Activated gamma-delta T cell (primary cell): ENCODE data around the gene SH2D4B.
"Not testable (repeated sequence)": the region's sequence is repeated elsewhere in the genome, so short reads cannot be mapped to it uniquely, and the experiment has no call there.

Experiments
- DNase-seq: peaks from one replicate; lab custom pipeline; 2025; lab: John Stamatoyannopoulos, UW

The SH2D4B gene

GRCh38 chr10:80543319-80543672, 5.6 kb downstream of the SH2D4B start:
- DNase-seq, result not testable (repeated sequence)

GRCh38 chr10:80544316-80544953, 6.7 kb downstream of the SH2D4B start:
- DNase-seq, result no peak

GRCh38 chr10:80545258-80545881, 7.7 kb downstream of the SH2D4B start:
- no peak for DNase-seq

GRCh38 chr10:80552151-80552646, 14.5 kb downstream of the SH2D4B start:
- DNase-seq, result no peak

- DNase-seq, result no peak
These were observed 15.7 kb downstream of the SH2D4B start for GRCh38 chr10:80553436-80553835.

GRCh38 chr10:80554050-80554449, 16.3 kb downstream of the SH2D4B start:
- no peak for DNase-seq

GRCh38 chr10:80555415-80555814, 17.7 kb downstream of the SH2D4B start:
- DNase-seq, result no peak

GRCh38 chr10:80561950-80562349, 24.2 kb downstream of the SH2D4B start:
- no peak for DNase-seq

- no peak for DNase-seq
These were observed 29.6 kb downstream of the SH2D4B start for GRCh38 chr10:80567292-80567691.

- no peak for DNase-seq
These were observed 31.6 kb downstream of the SH2D4B start for GRCh38 chr10:80569131-80569895.

GRCh38 chr10:80571352-80571751, 33.6 kb downstream of the SH2D4B start:
- no peak for DNase-seq

GRCh38 chr10:80579181-80579763, 41.6 kb downstream of the SH2D4B start:
- no peak for DNase-seq

GRCh38 chr10:80579849-80580637, 42.3 kb downstream of the SH2D4B start:
- DNase-seq, result no peak

GRCh38 chr10:80580638-80581468, 43.2 kb downstream of the SH2D4B start:
- DNase-seq, result no peak

- DNase-seq, result no peak
These were observed 43.8 kb downstream of the SH2D4B start for GRCh38 chr10:80581469-80581835.

GRCh38 chr10:80582286-80582960, 44.7 kb downstream of the SH2D4B start:
- DNase-seq, result no peak

GRCh38 chr10:80583685-80584084, 46.0 kb downstream of the SH2D4B start:
- no peak for DNase-seq

GRCh38 chr10:80585812-80586211, 48.1 kb downstream of the SH2D4B start:
- no peak for DNase-seq

GRCh38 chr10:80588546-80588945, 50.8 kb downstream of the SH2D4B start:
- no peak for DNase-seq

GRCh38 chr10:80589726-80590373, 52.1 kb downstream of the SH2D4B start:
- DNase-seq, result no peak
